ENCODE data around the gene RNF13. TPM values are rescaled to one million over a fixed set of nuclear protein-coding genes. Genes with fewer than 3 reads are reported as not detected.
A peak's percentile ranks its signal among the peaks of the same experiment; 100 is the strongest.

RNF13 gene
- total RNA-seq, 1 donor from 2014 or later = 26.9 TPM

DNA sequence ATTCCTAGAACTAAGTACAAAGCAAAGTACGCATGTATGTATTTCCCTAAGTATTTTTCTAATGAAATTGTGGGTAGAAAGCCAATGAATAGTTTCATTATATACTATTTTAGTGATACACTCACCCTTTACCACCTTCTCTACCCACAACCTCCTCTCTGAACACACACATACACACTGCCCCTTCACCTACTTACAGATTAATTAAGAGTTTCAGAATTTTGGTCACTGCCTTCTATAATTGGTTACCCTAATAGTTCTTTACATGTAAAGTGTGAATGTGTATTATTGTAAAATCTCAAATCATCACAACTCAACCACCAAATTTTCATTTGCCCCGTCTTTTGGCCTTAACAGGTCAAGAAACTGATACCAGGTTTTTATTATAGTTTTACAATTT lies 150.5 kb downstream of the RNF13 start:
- H3K27ac Mint-ChIP-seq (ENCODE audit: unreplicated experiment) = no peak overlapping the region
- DNase-seq (ENCODE audit: low read depth, low spot score) = no peak
- H3K4me1 Mint-ChIP-seq = peaks cover 44% of the 10 kb centered on the region
- no peaks in the 10 kb centered on the region for H3K27me3 Mint-ChIP-seq (ENCODE audit: low read depth)
- TF ChIP-seq, protein P1, sequence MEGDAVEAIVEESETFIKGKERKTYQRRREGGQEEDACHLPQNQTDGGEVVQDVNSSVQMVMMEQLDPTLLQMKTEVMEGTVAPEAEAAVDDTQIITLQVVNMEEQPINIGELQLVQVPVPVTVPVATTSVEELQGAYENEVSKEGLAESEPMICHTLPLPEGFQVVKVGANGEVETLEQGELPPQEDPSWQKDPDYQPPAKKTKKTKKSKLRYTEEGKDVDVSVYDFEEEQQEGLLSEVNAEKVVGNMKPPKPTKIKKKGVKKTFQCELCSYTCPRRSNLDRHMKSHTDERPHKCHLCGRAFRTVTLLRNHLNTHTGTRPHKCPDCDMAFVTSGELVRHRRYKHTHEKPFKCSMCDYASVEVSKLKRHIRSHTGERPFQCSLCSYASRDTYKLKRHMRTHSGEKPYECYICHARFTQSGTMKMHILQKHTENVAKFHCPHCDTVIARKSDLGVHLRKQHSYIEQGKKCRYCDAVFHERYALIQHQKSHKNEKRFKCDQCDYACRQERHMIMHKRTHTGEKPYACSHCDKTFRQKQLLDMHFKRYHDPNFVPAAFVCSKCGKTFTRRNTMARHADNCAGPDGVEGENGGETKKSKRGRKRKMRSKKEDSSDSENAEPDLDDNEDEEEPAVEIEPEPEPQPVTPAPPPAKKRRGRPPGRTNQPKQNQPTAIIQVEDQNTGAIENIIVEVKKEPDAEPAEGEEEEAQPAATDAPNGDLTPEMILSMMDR (conservative IDR thresholded peaks at IDR 0.05) = no peak
- H3K36me3 Mint-ChIP-seq (ENCODE audit: low read depth) = peaks cover 12% of the 10 kb centered on the region
- no peak overlapping the region for H3K4me3 Mint-ChIP-seq
- H3K9me3 Mint-ChIP-seq = no peaks in the 10 kb centered on the region

DNA sequence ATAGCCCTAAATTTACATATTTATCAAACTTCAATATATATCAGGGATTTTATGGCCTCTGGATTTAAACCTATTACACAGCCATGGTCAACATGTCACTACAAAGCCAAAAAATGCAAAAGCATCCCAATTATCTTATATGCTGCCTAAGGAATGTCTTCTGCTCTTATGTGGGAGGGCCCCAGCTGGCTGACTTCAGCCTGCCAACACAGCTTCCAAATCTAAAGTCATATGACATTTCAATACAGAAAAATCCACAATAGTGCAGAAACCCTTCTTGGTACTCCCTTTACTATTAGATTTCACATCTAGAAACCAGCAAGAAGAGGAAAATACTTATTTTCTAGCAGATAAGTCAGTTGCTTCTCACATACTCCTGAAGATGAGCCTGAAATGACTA lies 151.3 kb downstream of the RNF13 start:
- H3K9me3 Mint-ChIP-seq = no peaks in the 10 kb centered on the region
- H3K36me3 Mint-ChIP-seq (ENCODE audit: low read depth) = peaks cover 12% of the 10 kb centered on the region
- no peak overlapping the region for H3K27ac Mint-ChIP-seq (ENCODE audit: unreplicated experiment)
- TF ChIP-seq, protein P1 (conservative IDR thresholded peaks at IDR 0.05) = no peak
- H3K4me1 Mint-ChIP-seq = peaks cover 49% of the 10 kb centered on the region
- peak overlapping the region; percentile 20 for H3K4me3 Mint-ChIP-seq
- no peaks in the 10 kb centered on the region for H3K27me3 Mint-ChIP-seq (ENCODE audit: low read depth)
- no peak for DNase-seq (ENCODE audit: low read depth, low spot score)

DNA sequence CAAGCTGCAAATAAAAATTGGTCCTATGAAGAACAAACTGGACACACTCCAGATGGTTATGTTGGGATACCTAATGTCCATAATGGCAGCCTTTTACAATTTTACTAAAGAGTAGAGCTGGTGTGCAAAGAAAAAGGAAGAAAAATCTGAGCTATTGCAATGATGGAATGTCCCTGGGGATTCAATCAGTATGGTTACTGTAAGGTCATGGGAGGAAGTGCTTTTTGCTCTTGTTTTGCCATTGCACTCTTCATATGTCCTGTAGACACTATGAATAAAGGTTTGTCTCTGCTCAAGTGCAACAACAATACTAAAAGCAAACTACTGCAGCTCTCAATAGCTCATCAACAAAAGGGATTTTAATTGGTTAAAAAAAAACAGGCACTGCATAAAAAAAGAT lies 152.3 kb downstream of the RNF13 start:
- peaks cover 15% of the 10 kb centered on the region for H3K36me3 Mint-ChIP-seq (ENCODE audit: low read depth)
- H3K27me3 Mint-ChIP-seq (ENCODE audit: low read depth) = peaks cover 2% of the 10 kb centered on the region
- peaks cover 49% of the 10 kb centered on the region for H3K4me1 Mint-ChIP-seq
- no peak overlapping the region for H3K27ac Mint-ChIP-seq (ENCODE audit: unreplicated experiment)
- no peak for DNase-seq (ENCODE audit: low read depth, low spot score)
- TF ChIP-seq, protein P1 (conservative IDR thresholded peaks at IDR 0.05) = no peak
- peak overlapping the region; percentile 28 for H3K4me3 Mint-ChIP-seq
- no peaks in the 10 kb centered on the region for H3K9me3 Mint-ChIP-seq

DNA sequence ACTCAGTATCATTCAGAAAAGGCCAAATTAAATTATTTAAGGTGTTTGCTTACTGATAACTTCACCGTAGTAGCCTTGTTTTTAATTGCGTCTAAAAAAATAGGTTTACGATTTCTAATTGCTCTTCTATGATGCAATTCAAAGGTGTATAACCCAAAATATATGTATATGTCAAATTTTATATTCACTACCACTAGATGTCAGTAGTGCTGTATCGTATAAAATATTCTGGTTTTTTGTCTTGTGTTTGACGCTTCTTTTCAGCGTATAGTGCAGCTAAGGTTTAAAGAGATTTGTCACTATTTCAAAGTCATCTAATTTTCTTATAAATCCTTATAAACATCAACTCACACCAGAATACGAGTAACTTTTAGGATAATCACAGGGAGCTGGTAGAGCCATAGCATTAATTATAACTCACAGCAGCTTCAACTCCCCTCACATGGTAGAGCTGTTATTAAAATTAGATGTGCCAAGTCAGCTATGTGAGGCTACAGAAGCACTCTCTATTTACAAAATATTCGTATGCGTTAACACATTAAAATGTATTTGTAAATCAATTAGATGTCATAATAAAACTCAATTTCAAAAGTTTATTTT lies 154.2 kb downstream of the RNF13 start:
- Mint-ChIP-seq H3K9me3 (no peaks in the 10 kb centered on the region), H3K27ac (ENCODE audit: unreplicated experiment) (no peak overlapping the region), H3K36me3 (ENCODE audit: low read depth) (peaks cover 14% of the 10 kb centered on the region), H3K4me1 (peaks cover 53% of the 10 kb centered on the region), H3K4me3 (peak overlapping the region; percentile 96), H3K27me3 (ENCODE audit: low read depth) (peaks cover 6% of the 10 kb centered on the region)
- no peak for DNase-seq (ENCODE audit: low read depth, low spot score)
- TF ChIP-seq, protein P1 (conservative IDR thresholded peaks at IDR 0.05) = peak; percentile 80

DNA sequence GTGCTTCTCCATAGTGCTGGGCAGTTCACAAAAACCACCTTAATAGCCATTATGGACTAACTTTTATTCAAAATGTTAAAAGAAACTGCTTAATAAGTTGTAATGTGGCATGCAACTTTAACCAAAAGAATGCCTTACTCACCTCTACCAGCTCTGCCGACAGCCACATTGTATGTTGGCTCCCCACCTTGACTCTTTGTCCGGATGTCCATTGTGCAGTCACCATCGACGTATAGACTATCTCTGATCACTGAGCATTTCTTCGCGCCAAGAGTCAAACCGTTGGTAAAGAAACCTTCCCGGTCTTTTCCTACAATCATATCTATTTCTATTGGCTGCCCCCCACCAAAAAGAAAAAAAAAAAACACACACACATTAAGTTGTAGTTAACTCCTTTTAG lies 155.2 kb downstream of the RNF13 start:
- Mint-ChIP-seq H3K4me3 (peak overlapping the region; percentile 96), H3K9me3 (no peaks in the 10 kb centered on the region), H3K4me1 (peaks cover 57% of the 10 kb centered on the region), H3K36me3 (ENCODE audit: low read depth) (peaks cover 14% of the 10 kb centered on the region), H3K27me3 (ENCODE audit: low read depth) (peaks cover 6% of the 10 kb centered on the region), H3K27ac (ENCODE audit: unreplicated experiment) (peak overlapping the region; percentile 97)
- TF ChIP-seq, protein P1 (conservative IDR thresholded peaks at IDR 0.05) = no peak
- DNase-seq (ENCODE audit: low read depth, low spot score) = no peak

Data from neural crest cell (in vitro differentiated cells).